HCT116 (cell line): ENCODE data around the gene CCDC81. TPM values are rescaled to one million over a fixed set of nuclear protein-coding genes. Genes with fewer than 3 reads are reported as not detected.

ENCODE experiments used
- ATAC-seq: fragments of 200-7000 bp; cut with Tn5 transposase; 2 replicates; pipeline ENCODE4 v1.9.1; 2020; ENCODE audit warnings: mild to moderate bottlenecking, moderate library complexity
- BruUV-seq: library from RNA; stranded (reverse); fragments of 400-500 nt; replicated peaks from 2 replicates; lab custom pipeline; 2021; lab: Mats Ljungman, UMichigan
- CTCF ChIA-PET: fragments of 300-600 bp; sonication (Branson Sonifier 250); formaldehyde crosslinking; loops from one replicate; lab custom pipeline; 2021; ENCODE audit warnings: antibody characterized with exemption; lab: Charles Lee
- POLR2A ChIA-PET: fragments of 300-600, 350-600 bp; sonication (Branson Sonifier 250); formaldehyde crosslinking; loops from one replicate; lab custom pipeline; 2021; ENCODE audit warnings: antibody characterized with exemption; lab: Charles Lee
- RAD21 ChIA-PET, 2 experiments: fragments of 300-600 bp; sonication (Branson Sonifier 250); formaldehyde crosslinking; loops; one replicate each; lab custom pipeline; 2023; ENCODE audit warnings: low total read pairs in 2 of 2; ENCODE audit not compliant: uncharacterized antibody in 2 of 2, unreplicated experiment in 2 of 2, low non-redundant PET in 1 of 2; lab: Charles Lee
- DNase-seq: peaks from one replicate; pipeline ENCODE4 v3.0.0-alpha.2; 2010; ENCODE audit warnings: low read depth, low spot score
- H2AFZ ChIP-seq: fragments of 200-600 bp; shearing (Covaris generic), sonication (generic); 2 replicates; pipeline ENCODE4 v1.6.1; 2017; ENCODE audit warnings: low read depth, mixed run types, mixed read lengths, antibody characterized with exemption, low read length; ENCODE audit not compliant: poor library complexity, severe bottlenecking
- H3K27ac ChIP-seq: 2 replicates; pipeline ENCODE4 v1.5.1; 2012; ENCODE audit warnings: low read depth, low read length
- H3K27me3 ChIP-seq: fragments of 200-600 bp; sonication (generic); 2 replicates; pipeline ENCODE4 v1.6.1; 2016; ENCODE audit warnings: mixed run types, low read length, mixed read lengths; ENCODE audit not compliant: insufficient read depth
- H3K36me3 ChIP-seq, 2 experiments: fragments of 200-500 bp in 1 of 2; fragments of 200-600 bp in 1 of 2; sonication (Bioruptor generic) in 1 of 2; sonication (generic) in 1 of 2; 2 replicates each; pipeline versions ENCODE4 v1.5.1 to v1.6.1; 2014 to 2016; ENCODE audit warnings: low read length in 2 of 2, inconsistent platforms in 1 of 2, mixed read lengths in 1 of 2, mixed run types in 1 of 2; ENCODE audit not compliant: insufficient read depth in 2 of 2, control insufficient read depth in 1 of 2
- H3K4me1 ChIP-seq, 2 experiments: fragments of 200-600 bp in 1 of 2; sonication (generic) in 1 of 2; 2 replicates each; pipeline versions ENCODE4 v1.5.1 to v1.6.1; 2012 to 2017; ENCODE audit warnings: low read length in 2 of 2, inconsistent platforms in 1 of 2, mild to moderate bottlenecking in 1 of 2, mixed read lengths in 1 of 2, mixed run types in 1 of 2, moderate library complexity in 1 of 2; ENCODE audit not compliant: insufficient read depth in 2 of 2, control insufficient read depth in 1 of 2
- H3K4me2 ChIP-seq: fragments of 200-600 bp; sonication (generic); 2 replicates; pipeline ENCODE4 v1.6.1; 2017; ENCODE audit warnings: mixed run types, low read length, mixed read lengths
- H3K4me3 ChIP-seq, 2 experiments: fragments of 200-600 bp in 1 of 2; sonication (generic) in 1 of 2; replicated peaks in 1 of 2; 2 replicates each; pipeline ENCODE4 v1.5.1; 2011 to 2016; ENCODE audit warnings: low read length in 2 of 2, control low read depth in 1 of 2, low read depth in 1 of 2, mild to moderate bottlenecking in 1 of 2, mixed read lengths in 1 of 2, mixed run types in 1 of 2
- H3K79me2 ChIP-seq: fragments of 200-600 bp; sonication (generic); 2 replicates; pipeline ENCODE4 v1.6.1; 2017; ENCODE audit warnings: mild to moderate bottlenecking, mixed run types, low read length, moderate library complexity, mixed read lengths; ENCODE audit not compliant: insufficient read depth
- H3K9ac ChIP-seq: fragments of 200-600 bp; sonication (generic); 2 replicates; pipeline ENCODE4 v1.6.1; 2016; ENCODE audit warnings: low read length, mixed read lengths
- H3K9me2 ChIP-seq: fragments of 200-600 bp; sonication (generic), shearing (Covaris generic); 2 replicates; pipeline ENCODE4 v1.6.1; 2017; ENCODE audit warnings: mixed run types, mild to moderate bottlenecking, moderate library complexity; ENCODE audit not compliant: insufficient read depth
- H3K9me3 ChIP-seq, 2 experiments: fragments of 200-500 bp in 1 of 2; fragments of 200-600 bp in 1 of 2; sonication (Bioruptor generic) in 1 of 2; sonication (generic) in 1 of 2; 2 replicates each; pipeline ENCODE4 v1.6.1; 2014 to 2017; ENCODE audit warnings: low read length in 2 of 2, mixed read lengths in 2 of 2, inconsistent platforms in 1 of 2, low read depth in 1 of 2, mild to moderate bottlenecking in 1 of 2, mixed run types in 1 of 2, moderate library complexity in 1 of 2; ENCODE audit not compliant: control insufficient read depth in 1 of 2, insufficient read depth in 1 of 2
- H4K20me1 ChIP-seq: fragments of 200-600 bp; sonication (generic), shearing (Covaris generic); 2 replicates; pipeline ENCODE4 v1.6.1; 2017; ENCODE audit warnings: mixed run types, mild to moderate bottlenecking, moderate library complexity; ENCODE audit not compliant: insufficient read depth
- EGR1 ChIP-seq: IDR thresholded peaks from 2 replicates; pipeline ENCODE4 v1.6.1; 2012; ENCODE audit warnings: low read depth
- ELF1 ChIP-seq: IDR thresholded peaks from 2 replicates; pipeline ENCODE4 v1.6.1; 2012; ENCODE audit warnings: low read depth, borderline replicate concordance
- EZH2 ChIP-seq: fragments of 200-600 bp; sonication (generic); IDR thresholded peaks from 2 replicates; pipeline ENCODE4 v1.6.1; 2017; ENCODE audit warnings: antibody characterized with exemption, mixed run types
- JUND ChIP-seq: IDR thresholded peaks from 2 replicates; pipeline ENCODE4 v1.6.1; 2012
- RAD21 ChIP-seq: IDR thresholded peaks from 2 replicates; pipeline ENCODE4 v1.6.1; 2012; ENCODE audit warnings: low read depth, mild to moderate bottlenecking
- SP1 ChIP-seq: IDR thresholded peaks from 2 replicates; pipeline ENCODE4 v1.6.1; 2012; ENCODE audit warnings: low read depth
- TCF7L2 ChIP-seq: IDR thresholded peaks from 2 replicates; pipeline ENCODE4 v1.7.0; 2011; ENCODE audit warnings: borderline replicate concordance, inconsistent platforms; ENCODE audit not compliant: insufficient read depth, insufficient read length; ENCODE audit errors: extremely low read depth
- ZFX ChIP-seq: fragments of 450-650 bp; IDR thresholded peaks from 2 replicates; pipeline ENCODE4 v1.6.1; 2017
- ZNF274 ChIP-seq: fragments of 200-500 bp; sonication (Bioruptor generic); IDR thresholded peaks from 2 replicates; pipeline ENCODE4 v1.6.1; 2014; ENCODE audit warnings: mild to moderate bottlenecking, low read depth, low read length, inconsistent platforms
- intact Hi-C: fragments of 100-400 bp; cut with micrococcal nuclease; formaldehyde crosslinking; loops from 2 replicates; pipeline ENCODE4 v1.10.0; 2022
- total RNA-seq: library from RNA; stranded (reverse); gene quantifications from one replicate; pipeline ENCODE4 v1.2.1, GENCODE V29; 2021; ENCODE audit not compliant: unreplicated experiment
- TF ChIP-seq, protein P1 (sequence below): IDR thresholded peaks from 2 replicates; pipeline ENCODE4 v1.6.1; 2011; ENCODE audit warnings: mild to moderate bottlenecking, low read length, moderate library complexity; ENCODE audit not compliant: insufficient replicate concordance; ENCODE audit errors: extremely low read depth
- TF ChIP-seq, protein P2 (sequence below): IDR thresholded peaks from 2 replicates; pipeline ENCODE4 v1.6.1; 2012

Gene CCDC81
- total RNA-seq, 1 experiment from 2014 or later, result 0.69 TPM

DNA sequence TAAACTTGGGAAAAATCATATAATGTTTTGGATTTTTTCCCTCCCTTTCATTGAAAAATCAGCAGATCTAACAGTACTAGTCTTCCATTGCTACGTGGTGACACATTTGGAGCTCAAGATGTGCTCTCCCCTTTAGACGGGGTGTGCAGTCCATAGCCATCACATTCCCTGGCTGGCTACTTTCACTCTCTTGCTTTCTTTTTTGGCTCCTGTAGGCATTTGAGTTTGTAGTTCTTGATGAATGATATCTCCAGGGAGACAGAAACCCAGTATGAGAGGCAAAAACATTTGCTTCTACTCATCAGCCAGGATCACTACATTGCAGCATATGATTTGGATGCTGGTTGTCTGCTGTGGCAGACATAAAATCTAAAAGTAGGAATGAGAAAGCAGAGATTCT lies 12.1 kb downstream of the CCDC81 start:
- TF ChIP-seq, protein P1, sequence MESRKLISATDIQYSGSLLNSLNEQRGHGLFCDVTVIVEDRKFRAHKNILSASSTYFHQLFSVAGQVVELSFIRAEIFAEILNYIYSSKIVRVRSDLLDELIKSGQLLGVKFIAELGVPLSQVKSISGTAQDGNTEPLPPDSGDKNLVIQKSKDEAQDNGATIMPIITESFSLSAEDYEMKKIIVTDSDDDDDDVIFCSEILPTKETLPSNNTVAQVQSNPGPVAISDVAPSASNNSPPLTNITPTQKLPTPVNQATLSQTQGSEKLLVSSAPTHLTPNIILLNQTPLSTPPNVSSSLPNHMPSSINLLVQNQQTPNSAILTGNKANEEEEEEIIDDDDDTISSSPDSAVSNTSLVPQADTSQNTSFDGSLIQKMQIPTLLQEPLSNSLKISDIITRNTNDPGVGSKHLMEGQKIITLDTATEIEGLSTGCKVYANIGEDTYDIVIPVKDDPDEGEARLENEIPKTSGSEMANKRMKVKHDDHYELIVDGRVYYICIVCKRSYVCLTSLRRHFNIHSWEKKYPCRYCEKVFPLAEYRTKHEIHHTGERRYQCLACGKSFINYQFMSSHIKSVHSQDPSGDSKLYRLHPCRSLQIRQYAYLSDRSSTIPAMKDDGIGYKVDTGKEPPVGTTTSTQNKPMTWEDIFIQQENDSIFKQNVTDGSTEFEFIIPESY, result no peak
- TF ChIP-seq ELF1 (no peak), SP1 (no peak), TCF7L2 (no peak), JUND (no peak), ZNF274 (no peak), ZFX (no peak), EZH2 (no peak), RAD21 (no peak), EGR1 (no peak)
- TF ChIP-seq, protein P2, sequence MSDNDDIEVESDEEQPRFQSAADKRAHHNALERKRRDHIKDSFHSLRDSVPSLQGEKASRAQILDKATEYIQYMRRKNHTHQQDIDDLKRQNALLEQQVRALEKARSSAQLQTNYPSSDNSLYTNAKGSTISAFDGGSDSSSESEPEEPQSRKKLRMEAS, result no peak
- H3K4me1 ChIP-seq, result peaks cover 0 to 4% of the 10 kb centered on the region in 2 experiments; a peak in 2 of 4 replicates
- intact Hi-C loops, result no loop called here
- ChIA-PET RAD21 (no interaction called here), POLR2A (no interaction called here), CTCF (no interaction called here)
- no peaks in the 10 kb centered on the region for H3K79me2 ChIP-seq
- no peaks in the 10 kb centered on the region; the same call in 1 of the 2 replicates for H3K9me2 ChIP-seq
- H3K9me3 ChIP-seq, result no peaks in the 10 kb centered on the region
- DNase-seq (no peak), ATAC-seq (no peak)
- no peaks in the 10 kb centered on the region for H4K20me1 ChIP-seq
- no TSS peak for BruUV-seq
- no peak overlapping the region for H2AFZ ChIP-seq
- H3K36me3 ChIP-seq, result no peaks in the 10 kb centered on the region
- no peak overlapping the region for H3K9ac ChIP-seq
- H3K27ac ChIP-seq, result no peak overlapping the region
- H3K4me3 ChIP-seq, result no peak overlapping the region
- H3K4me2 ChIP-seq, result no peak overlapping the region
- no peaks in the 10 kb centered on the region for H3K27me3 ChIP-seq
